HCT116 (cell line): ENCODE data around the gene OTOP3. TPM values are rescaled to one million over a fixed set of nuclear protein-coding genes. Genes with fewer than 3 reads are reported as not detected.

ENCODE experiments used
- ATAC-seq: fragments of 200-7000 bp; cut with Tn5 transposase; 2 replicates; pipeline ENCODE4 v1.9.1; 2020; ENCODE audit warnings: mild to moderate bottlenecking, moderate library complexity
- BruUV-seq: library from RNA; stranded (reverse); fragments of 400-500 nt; replicated peaks from 2 replicates; lab custom pipeline; 2021; lab: Mats Ljungman, UMichigan
- CTCF ChIA-PET: fragments of 300-600 bp; sonication (Branson Sonifier 250); formaldehyde crosslinking; loops from one replicate; lab custom pipeline; 2021; ENCODE audit warnings: antibody characterized with exemption; lab: Charles Lee
- POLR2A ChIA-PET: fragments of 300-600, 350-600 bp; sonication (Branson Sonifier 250); formaldehyde crosslinking; loops from one replicate; lab custom pipeline; 2021; ENCODE audit warnings: antibody characterized with exemption; lab: Charles Lee
- RAD21 ChIA-PET, 2 experiments: fragments of 300-600 bp; sonication (Branson Sonifier 250); formaldehyde crosslinking; loops; one replicate each; lab custom pipeline; 2023; ENCODE audit warnings: low total read pairs in 2 of 2; ENCODE audit not compliant: uncharacterized antibody in 2 of 2, unreplicated experiment in 2 of 2, low non-redundant PET in 1 of 2; lab: Charles Lee
- DNase-seq: peaks from one replicate; pipeline ENCODE4 v3.0.0-alpha.2; 2010; ENCODE audit warnings: low read depth, low spot score
- H2AFZ ChIP-seq: fragments of 200-600 bp; shearing (Covaris generic), sonication (generic); 2 replicates; pipeline ENCODE4 v1.6.1; 2017; ENCODE audit warnings: low read depth, mixed run types, mixed read lengths, antibody characterized with exemption, low read length; ENCODE audit not compliant: poor library complexity, severe bottlenecking
- H3K27ac ChIP-seq: 2 replicates; pipeline ENCODE4 v1.5.1; 2012; ENCODE audit warnings: low read depth, low read length
- H3K27me3 ChIP-seq: fragments of 200-600 bp; sonication (generic); 2 replicates; pipeline ENCODE4 v1.6.1; 2016; ENCODE audit warnings: mixed run types, low read length, mixed read lengths; ENCODE audit not compliant: insufficient read depth
- H3K36me3 ChIP-seq, 2 experiments: fragments of 200-500 bp in 1 of 2; fragments of 200-600 bp in 1 of 2; sonication (Bioruptor generic) in 1 of 2; sonication (generic) in 1 of 2; 2 replicates each; pipeline versions ENCODE4 v1.5.1 to v1.6.1; 2014 to 2016; ENCODE audit warnings: low read length in 2 of 2, inconsistent platforms in 1 of 2, mixed read lengths in 1 of 2, mixed run types in 1 of 2; ENCODE audit not compliant: insufficient read depth in 2 of 2, control insufficient read depth in 1 of 2
- H3K4me1 ChIP-seq, 2 experiments: fragments of 200-600 bp in 1 of 2; sonication (generic) in 1 of 2; 2 replicates each; pipeline versions ENCODE4 v1.5.1 to v1.6.1; 2012 to 2017; ENCODE audit warnings: low read length in 2 of 2, inconsistent platforms in 1 of 2, mild to moderate bottlenecking in 1 of 2, mixed read lengths in 1 of 2, mixed run types in 1 of 2, moderate library complexity in 1 of 2; ENCODE audit not compliant: insufficient read depth in 2 of 2, control insufficient read depth in 1 of 2
- H3K4me2 ChIP-seq: fragments of 200-600 bp; sonication (generic); 2 replicates; pipeline ENCODE4 v1.6.1; 2017; ENCODE audit warnings: mixed run types, low read length, mixed read lengths
- H3K4me3 ChIP-seq, 2 experiments: fragments of 200-600 bp in 1 of 2; sonication (generic) in 1 of 2; replicated peaks in 1 of 2; 2 replicates each; pipeline ENCODE4 v1.5.1; 2011 to 2016; ENCODE audit warnings: low read length in 2 of 2, control low read depth in 1 of 2, low read depth in 1 of 2, mild to moderate bottlenecking in 1 of 2, mixed read lengths in 1 of 2, mixed run types in 1 of 2
- H3K79me2 ChIP-seq: fragments of 200-600 bp; sonication (generic); 2 replicates; pipeline ENCODE4 v1.6.1; 2017; ENCODE audit warnings: mild to moderate bottlenecking, mixed run types, low read length, moderate library complexity, mixed read lengths; ENCODE audit not compliant: insufficient read depth
- H3K9ac ChIP-seq: fragments of 200-600 bp; sonication (generic); 2 replicates; pipeline ENCODE4 v1.6.1; 2016; ENCODE audit warnings: low read length, mixed read lengths
- H3K9me2 ChIP-seq: fragments of 200-600 bp; sonication (generic), shearing (Covaris generic); 2 replicates; pipeline ENCODE4 v1.6.1; 2017; ENCODE audit warnings: mixed run types, mild to moderate bottlenecking, moderate library complexity; ENCODE audit not compliant: insufficient read depth
- H3K9me3 ChIP-seq, 2 experiments: fragments of 200-500 bp in 1 of 2; fragments of 200-600 bp in 1 of 2; sonication (Bioruptor generic) in 1 of 2; sonication (generic) in 1 of 2; 2 replicates each; pipeline ENCODE4 v1.6.1; 2014 to 2017; ENCODE audit warnings: low read length in 2 of 2, mixed read lengths in 2 of 2, inconsistent platforms in 1 of 2, low read depth in 1 of 2, mild to moderate bottlenecking in 1 of 2, mixed run types in 1 of 2, moderate library complexity in 1 of 2; ENCODE audit not compliant: control insufficient read depth in 1 of 2, insufficient read depth in 1 of 2
- H4K20me1 ChIP-seq: fragments of 200-600 bp; sonication (generic), shearing (Covaris generic); 2 replicates; pipeline ENCODE4 v1.6.1; 2017; ENCODE audit warnings: mixed run types, mild to moderate bottlenecking, moderate library complexity; ENCODE audit not compliant: insufficient read depth
- CBX3 ChIP-seq: IDR thresholded peaks from 2 replicates; pipeline ENCODE4 v1.6.1; 2012; ENCODE audit warnings: low read depth
- CEBPB ChIP-seq: IDR thresholded peaks from 2 replicates; pipeline ENCODE4 v1.6.1; 2012; ENCODE audit warnings: low read depth
- EGR1 ChIP-seq: IDR thresholded peaks from 2 replicates; pipeline ENCODE4 v1.6.1; 2012; ENCODE audit warnings: low read depth
- ELF1 ChIP-seq: IDR thresholded peaks from 2 replicates; pipeline ENCODE4 v1.6.1; 2012; ENCODE audit warnings: low read depth, borderline replicate concordance
- EZH2 ChIP-seq: fragments of 200-600 bp; sonication (generic); IDR thresholded peaks from 2 replicates; pipeline ENCODE4 v1.6.1; 2017; ENCODE audit warnings: antibody characterized with exemption, mixed run types
- EZH2phosphoT487 ChIP-seq: fragments of 200-600 bp; IDR thresholded peaks from 2 replicates; pipeline ENCODE4 v1.6.1; 2018; ENCODE audit warnings: antibody characterized with exemption, borderline replicate concordance
- FOSL1 ChIP-seq: IDR thresholded peaks from 2 replicates; pipeline ENCODE4 v1.6.1; 2012; ENCODE audit warnings: low read depth
- POLR2A ChIP-seq: IDR thresholded peaks from 2 replicates; pipeline ENCODE4 v1.7.0; 2011; ENCODE audit warnings: borderline replicate concordance; ENCODE audit not compliant: insufficient read depth, insufficient read length; ENCODE audit errors: extremely low read depth
- REST ChIP-seq: IDR thresholded peaks from 2 replicates; pipeline ENCODE4 v1.6.1; 2012; ENCODE audit warnings: low read depth
- SIN3A ChIP-seq: IDR thresholded peaks from 2 replicates; pipeline ENCODE4 v1.6.1; 2012; ENCODE audit warnings: low read depth
- SP1 ChIP-seq: IDR thresholded peaks from 2 replicates; pipeline ENCODE4 v1.6.1; 2012; ENCODE audit warnings: low read depth
- SRF ChIP-seq: IDR thresholded peaks from 2 replicates; pipeline ENCODE4 v1.6.1; 2012; ENCODE audit warnings: low read depth
- TCF7L2 ChIP-seq: IDR thresholded peaks from 2 replicates; pipeline ENCODE4 v1.7.0; 2011; ENCODE audit warnings: borderline replicate concordance, inconsistent platforms; ENCODE audit not compliant: insufficient read depth, insufficient read length; ENCODE audit errors: extremely low read depth
- YY1 ChIP-seq: IDR thresholded peaks from 2 replicates; pipeline ENCODE4 v1.6.1; 2011; ENCODE audit warnings: low read length, low read depth, moderate library complexity, mild to moderate bottlenecking; ENCODE audit not compliant: insufficient replicate concordance; ENCODE audit errors: extremely low read depth
- ZBTB33 ChIP-seq: IDR thresholded peaks from 2 replicates; pipeline ENCODE4 v1.6.1; 2011; ENCODE audit warnings: mild to moderate bottlenecking, low read length, moderate library complexity; ENCODE audit not compliant: insufficient replicate concordance; ENCODE audit errors: extremely low read depth
- ZFX ChIP-seq: fragments of 450-650 bp; IDR thresholded peaks from 2 replicates; pipeline ENCODE4 v1.6.1; 2017
- intact Hi-C: fragments of 100-400 bp; cut with micrococcal nuclease; formaldehyde crosslinking; loops from 2 replicates; pipeline ENCODE4 v1.10.0; 2022
- total RNA-seq: library from RNA; stranded (reverse); gene quantifications from one replicate; pipeline ENCODE4 v1.2.1, GENCODE V29; 2021; ENCODE audit not compliant: unreplicated experiment

The OTOP3 gene
- total RNA-seq, 1 experiment from 2014 or later = not detected

GRCh38 chr17:74918906-74919305 lies 16.8 kb upstream of the OTOP3 start:
- Histone ChIP-seq H3K4me3 (no peak overlapping the region), H3K27me3 (peaks cover 2% of the 10 kb centered on the region; the same call in 1 of the 2 replicates), H3K9ac (no peak overlapping the region), H3K79me2 (no peaks in the 10 kb centered on the region), H3K9me2 (no peaks in the 10 kb centered on the region), H4K20me1 (no peaks in the 10 kb centered on the region), H3K4me2 (no peak overlapping the region), H3K9me3 (no peaks in the 10 kb centered on the region), H3K27ac (no peak overlapping the region), H2AFZ (no peak overlapping the region), H3K36me3 (peaks cover 0 to 2% of the 10 kb centered on the region in 2 experiments; a peak in 1 of 4 replicates), H3K4me1 (peaks cover 16 to 33% of the 10 kb centered on the region in 2 experiments)
- TF ChIP-seq FOSL1 (no peak), CBX3 (no peak), REST (no peak), SRF (no peak), ZFX (no peak), EZH2phosphoT487 (no peak), SP1 (no peak), EGR1 (no peak), POLR2A (no peak), SIN3A (no peak), ZBTB33 (no peak), YY1 (no peak), ELF1 (no peak), CEBPB (no peak), EZH2 (no peak), TCF7L2 (no peak)
- intact Hi-C loops = no loop called here
- CTCF ChIA-PET = interaction anchor here (0.6 to 1.5 kb wide), 2 partner anchors 43 to 936 kb away, joined by 4 to 5 read pairs; partner anchors contain the start of gene WBP2
- DNase-seq (no peak), ATAC-seq (no peak)
- RAD21 ChIA-PET = interaction anchor here in 1 of 2 experiments (0.7 to 0.8 kb wide), 2 partner anchors 39 to 43 kb away, joined by 3 to 4 read pairs; no protein-coding TSS in a partner anchor
- POLR2A ChIA-PET = no interaction called here
- no TSS peak for BruUV-seq
